ENCODE measurements around the gene ABCC8.

DNA sequence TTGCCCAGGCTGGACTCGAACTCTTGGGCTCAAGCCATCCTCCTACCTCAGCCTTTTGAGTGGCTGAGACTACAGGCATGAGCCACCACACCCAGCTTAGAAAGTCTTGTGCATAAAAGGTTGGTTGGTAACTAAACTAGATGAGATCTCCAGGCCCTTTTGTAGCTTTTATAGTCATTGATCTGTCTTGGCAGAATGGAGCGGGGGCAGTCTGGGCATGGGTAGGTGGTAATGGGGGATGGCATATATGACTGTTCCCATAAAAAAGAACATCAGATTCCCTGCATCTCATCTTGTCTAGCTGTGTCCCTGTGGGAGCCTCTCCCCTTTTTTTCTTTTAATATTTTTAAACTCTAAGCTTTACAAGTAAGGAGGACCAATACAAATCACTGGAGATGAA lies 30.2 kb downstream of the ABCC8 start:
- TF ChIP-seq, protein P1, sequence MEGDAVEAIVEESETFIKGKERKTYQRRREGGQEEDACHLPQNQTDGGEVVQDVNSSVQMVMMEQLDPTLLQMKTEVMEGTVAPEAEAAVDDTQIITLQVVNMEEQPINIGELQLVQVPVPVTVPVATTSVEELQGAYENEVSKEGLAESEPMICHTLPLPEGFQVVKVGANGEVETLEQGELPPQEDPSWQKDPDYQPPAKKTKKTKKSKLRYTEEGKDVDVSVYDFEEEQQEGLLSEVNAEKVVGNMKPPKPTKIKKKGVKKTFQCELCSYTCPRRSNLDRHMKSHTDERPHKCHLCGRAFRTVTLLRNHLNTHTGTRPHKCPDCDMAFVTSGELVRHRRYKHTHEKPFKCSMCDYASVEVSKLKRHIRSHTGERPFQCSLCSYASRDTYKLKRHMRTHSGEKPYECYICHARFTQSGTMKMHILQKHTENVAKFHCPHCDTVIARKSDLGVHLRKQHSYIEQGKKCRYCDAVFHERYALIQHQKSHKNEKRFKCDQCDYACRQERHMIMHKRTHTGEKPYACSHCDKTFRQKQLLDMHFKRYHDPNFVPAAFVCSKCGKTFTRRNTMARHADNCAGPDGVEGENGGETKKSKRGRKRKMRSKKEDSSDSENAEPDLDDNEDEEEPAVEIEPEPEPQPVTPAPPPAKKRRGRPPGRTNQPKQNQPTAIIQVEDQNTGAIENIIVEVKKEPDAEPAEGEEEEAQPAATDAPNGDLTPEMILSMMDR (conservative IDR thresholded peaks at IDR 0.05 in 1 of 2, IDR thresholded peaks at IDR 0.05 in 1 of 2; ENCODE audit: extremely low read depth in 1 of 2, insufficient read depth in 1 of 2, low read depth in 1 of 2, low read length in 2 of 2), result no peak
- no peak for TF ChIP-seq EZH2 (IDR thresholded peaks at IDR 0.05; ENCODE audit: borderline replicate concordance, low read length)

Measured in mammary epithelial cell (primary cell).